GM12878 (cell line): ENCODE data around the gene MYO1D.

Source experiments
- POLR2A ChIP-seq: IDR thresholded peaks from 2 replicates; pipeline ENCODE4 v1.6.1; 2011; ENCODE audit warnings: low read depth, mild to moderate bottlenecking, low read length
- RFX5 ChIP-seq: IDR thresholded peaks from 2 replicates; pipeline ENCODE4 v1.6.1; 2011; ENCODE audit warnings: low read depth, low read length, improper control_type of control experiment
- YY1 ChIP-seq: IDR thresholded peaks from 2 replicates; pipeline ENCODE4 v1.6.1; 2011; ENCODE audit warnings: low read depth, mild to moderate bottlenecking, low read length
- ZNF274 ChIP-seq: IDR thresholded peaks from one replicate; pipeline ENCODE4 v1.8.0; 2011; ENCODE audit not compliant: insufficient read length, insufficient read depth
- TF ChIP-seq, protein P1 (sequence below): IDR thresholded peaks from 2 replicates; pipeline ENCODE4 v1.6.1; 2012; ENCODE audit warnings: low read depth, low read length, improper control_type of control experiment
- TF ChIP-seq, protein P2 (sequence below), 3 experiments: IDR thresholded peaks in 2 of 3; conservative IDR thresholded peaks in 1 of 3; 2 replicates each; pipeline ENCODE4 v1.5.1; 2011; ENCODE audit warnings: low read depth in 3 of 3, low read length in 3 of 3, mild to moderate bottlenecking in 3 of 3, control low read depth in 2 of 3, moderate library complexity in 2 of 3, inconsistent platforms in 1 of 3, mixed read lengths in 1 of 3; ENCODE audit not compliant: control insufficient read depth in 2 of 3, insufficient read depth in 1 of 3; ENCODE audit errors: extremely low read depth in 1 of 3

DNA sequence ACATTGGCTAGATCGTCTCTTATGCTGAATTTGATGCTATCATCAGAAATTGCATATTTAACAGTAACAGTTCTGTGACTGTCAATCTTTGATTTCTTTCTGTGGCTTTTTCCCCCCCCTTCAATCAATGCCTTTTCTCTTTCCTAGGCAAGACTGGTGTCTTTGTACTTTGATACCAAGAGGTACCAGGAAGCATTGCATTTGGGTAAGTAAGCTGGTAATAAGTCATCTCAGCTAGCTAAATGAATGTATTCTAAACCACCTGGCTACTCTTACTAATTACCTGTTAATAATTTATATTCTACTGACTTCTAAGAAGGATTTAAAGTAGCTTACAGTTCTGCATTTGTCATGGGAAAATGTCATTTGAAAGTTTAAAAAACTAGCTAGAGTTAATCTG lies 412.6 kb downstream of the MYO1D start:
- TF ChIP-seq POLR2A (no peak), RFX5 (no peak), ZNF274 (no peak), YY1 (no peak)
- TF ChIP-seq, protein P1, sequence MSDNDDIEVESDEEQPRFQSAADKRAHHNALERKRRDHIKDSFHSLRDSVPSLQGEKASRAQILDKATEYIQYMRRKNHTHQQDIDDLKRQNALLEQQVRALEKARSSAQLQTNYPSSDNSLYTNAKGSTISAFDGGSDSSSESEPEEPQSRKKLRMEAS: no peak
- TF ChIP-seq, protein P2, sequence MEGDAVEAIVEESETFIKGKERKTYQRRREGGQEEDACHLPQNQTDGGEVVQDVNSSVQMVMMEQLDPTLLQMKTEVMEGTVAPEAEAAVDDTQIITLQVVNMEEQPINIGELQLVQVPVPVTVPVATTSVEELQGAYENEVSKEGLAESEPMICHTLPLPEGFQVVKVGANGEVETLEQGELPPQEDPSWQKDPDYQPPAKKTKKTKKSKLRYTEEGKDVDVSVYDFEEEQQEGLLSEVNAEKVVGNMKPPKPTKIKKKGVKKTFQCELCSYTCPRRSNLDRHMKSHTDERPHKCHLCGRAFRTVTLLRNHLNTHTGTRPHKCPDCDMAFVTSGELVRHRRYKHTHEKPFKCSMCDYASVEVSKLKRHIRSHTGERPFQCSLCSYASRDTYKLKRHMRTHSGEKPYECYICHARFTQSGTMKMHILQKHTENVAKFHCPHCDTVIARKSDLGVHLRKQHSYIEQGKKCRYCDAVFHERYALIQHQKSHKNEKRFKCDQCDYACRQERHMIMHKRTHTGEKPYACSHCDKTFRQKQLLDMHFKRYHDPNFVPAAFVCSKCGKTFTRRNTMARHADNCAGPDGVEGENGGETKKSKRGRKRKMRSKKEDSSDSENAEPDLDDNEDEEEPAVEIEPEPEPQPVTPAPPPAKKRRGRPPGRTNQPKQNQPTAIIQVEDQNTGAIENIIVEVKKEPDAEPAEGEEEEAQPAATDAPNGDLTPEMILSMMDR (IDR thresholded peaks at IDR 0.05 in 2 of 3, conservative IDR thresholded peaks at IDR 0.05 in 1 of 3; ENCODE audit: control insufficient read depth in 2 of 3, extremely low read depth in 1 of 3, insufficient read depth in 1 of 3, low read depth in 3 of 3, low read length in 3 of 3): no peak
